Measurements from ENCODE around the gene FAM98B. TPM values are rescaled to one million over a fixed set of nuclear protein-coding genes. Genes with fewer than 3 reads are reported as not detected.

Gene FAM98B
- total RNA-seq, 1 experiment from 2014 or later: 20.5 TPM

- no peak overlapping the region for H3K27ac Mint-ChIP-seq (ENCODE audit: unreplicated experiment)
- CTCF ChIA-PET: no interaction called here
- no TSS peak for BruUV-seq (replicated peaks)
- H3K4me1 Mint-ChIP-seq (ENCODE audit: low read depth, unreplicated experiment): no peaks in the 10 kb centered on the region
- TF ChIP-seq CTCF (IDR thresholded peaks at IDR 0.05; ENCODE audit: unreplicated experiment): no peak
- DNase-seq: no peak
- H3K4me3 Mint-ChIP-seq (ENCODE audit: low read depth, unreplicated experiment): no peak overlapping the region
- H3K9me3 Mint-ChIP-seq (ENCODE audit: low read depth, unreplicated experiment): no peaks in the 10 kb centered on the region
- H3K36me3 Mint-ChIP-seq (ENCODE audit: insufficient read depth, unreplicated experiment): no peaks in the 10 kb centered on the region
- H3K27me3 Mint-ChIP-seq (ENCODE audit: unreplicated experiment): no peaks in the 10 kb centered on the region
- intact Hi-C loops (cut with micrococcal nuclease; ENCODE audit: unreplicated experiment): no loop called here
Measured at GRCh38 chr15:38509152-38509551, 55.2 kb downstream of the FAM98B start.

GRCh38 chr15:38512901-38513300, 59.0 kb downstream of the FAM98B start:
- Mint-ChIP-seq H3K9me3 (ENCODE audit: low read depth, unreplicated experiment) (no peaks in the 10 kb centered on the region), H3K4me1 (ENCODE audit: low read depth, unreplicated experiment) (no peaks in the 10 kb centered on the region), H3K27ac (ENCODE audit: unreplicated experiment) (no peak overlapping the region), H3K4me3 (ENCODE audit: low read depth, unreplicated experiment) (no peak overlapping the region), H3K36me3 (ENCODE audit: insufficient read depth, unreplicated experiment) (no peaks in the 10 kb centered on the region), H3K27me3 (ENCODE audit: unreplicated experiment) (no peaks in the 10 kb centered on the region)
- BruUV-seq (replicated peaks): no TSS peak
- CTCF ChIA-PET: no interaction called here
- DNase-seq: no peak
- TF ChIP-seq CTCF (IDR thresholded peaks at IDR 0.05; ENCODE audit: unreplicated experiment): no peak
- intact Hi-C loops (cut with micrococcal nuclease; ENCODE audit: unreplicated experiment): no loop called here

GRCh38 chr15:38514601-38515000, 60.7 kb downstream of the FAM98B start:
- TF ChIP-seq CTCF (IDR thresholded peaks at IDR 0.05; ENCODE audit: unreplicated experiment): no peak
- intact Hi-C loops (cut with micrococcal nuclease; ENCODE audit: unreplicated experiment): no loop called here
- Mint-ChIP-seq H3K36me3 (ENCODE audit: insufficient read depth, unreplicated experiment) (no peaks in the 10 kb centered on the region), H3K4me1 (ENCODE audit: low read depth, unreplicated experiment) (no peaks in the 10 kb centered on the region), H3K27me3 (ENCODE audit: unreplicated experiment) (no peaks in the 10 kb centered on the region), H3K27ac (ENCODE audit: unreplicated experiment) (no peak overlapping the region), H3K9me3 (ENCODE audit: low read depth, unreplicated experiment) (no peaks in the 10 kb centered on the region), H3K4me3 (ENCODE audit: low read depth, unreplicated experiment) (no peak overlapping the region)
- no peak for DNase-seq
- CTCF ChIA-PET: interaction anchor here (0.7 kb wide), 1 partner anchor 185 kb away, joined by 3 read pairs; no protein-coding TSS in a partner anchor
- no TSS peak for BruUV-seq (replicated peaks)

- CTCF ChIA-PET: no interaction called here
- DNase-seq: no peak
- Mint-ChIP-seq H3K36me3 (ENCODE audit: insufficient read depth, unreplicated experiment) (no peaks in the 10 kb centered on the region), H3K9me3 (ENCODE audit: low read depth, unreplicated experiment) (no peaks in the 10 kb centered on the region), H3K4me3 (ENCODE audit: low read depth, unreplicated experiment) (no peak overlapping the region), H3K4me1 (ENCODE audit: low read depth, unreplicated experiment) (no peaks in the 10 kb centered on the region), H3K27me3 (ENCODE audit: unreplicated experiment) (no peaks in the 10 kb centered on the region), H3K27ac (ENCODE audit: unreplicated experiment) (no peak overlapping the region)
- no TSS peak for BruUV-seq (replicated peaks)
- intact Hi-C loops (cut with micrococcal nuclease; ENCODE audit: unreplicated experiment): no loop called here
- no peak for TF ChIP-seq CTCF (IDR thresholded peaks at IDR 0.05; ENCODE audit: unreplicated experiment)
Measured at GRCh38 chr15:38516626-38517025, 62.7 kb downstream of the FAM98B start.
